KG1 (cell line): Measurements from ENCODE around the gene ESR1.

ENCODE experiments used
- DNase-seq: peaks from one replicate; lab custom pipeline; 2025; lab: John Stamatoyannopoulos, UW

ESR1 gene

GRCh38 chr6:152094992-152095592 lies 287.6 kb downstream of the ESR1 start:
- peak; percentile 19 for DNase-seq

DNA sequence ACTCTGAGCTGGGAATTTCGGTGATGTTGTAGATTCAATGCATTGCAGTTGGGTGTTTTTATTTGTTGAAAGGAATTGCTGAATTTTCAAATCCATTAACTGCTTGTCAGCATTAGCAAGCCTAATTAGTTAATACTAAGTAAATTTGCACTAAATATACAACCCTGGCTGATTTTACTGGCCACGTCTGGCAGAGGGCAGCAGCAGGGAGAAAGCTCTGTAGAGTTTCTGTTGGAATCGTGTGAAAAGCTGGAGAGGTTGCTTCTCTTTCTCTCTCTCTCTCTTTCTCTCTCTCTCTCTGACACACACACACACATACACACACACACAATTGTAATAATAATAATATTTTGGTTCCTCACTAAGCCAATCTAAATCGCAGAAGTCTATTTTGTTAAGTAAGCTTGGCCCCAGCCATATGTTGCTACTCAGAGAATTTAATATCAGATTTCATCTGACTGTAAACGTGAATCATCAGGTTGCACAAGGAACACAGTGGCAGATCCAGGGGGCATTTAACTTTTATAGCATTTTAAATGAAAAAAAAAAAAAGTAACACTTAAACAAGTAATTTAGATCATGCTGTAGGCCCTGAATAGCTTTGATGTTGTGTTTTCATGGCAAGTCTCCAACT lies 289.5 kb downstream of the ESR1 start:
- no peak for DNase-seq

DNA sequence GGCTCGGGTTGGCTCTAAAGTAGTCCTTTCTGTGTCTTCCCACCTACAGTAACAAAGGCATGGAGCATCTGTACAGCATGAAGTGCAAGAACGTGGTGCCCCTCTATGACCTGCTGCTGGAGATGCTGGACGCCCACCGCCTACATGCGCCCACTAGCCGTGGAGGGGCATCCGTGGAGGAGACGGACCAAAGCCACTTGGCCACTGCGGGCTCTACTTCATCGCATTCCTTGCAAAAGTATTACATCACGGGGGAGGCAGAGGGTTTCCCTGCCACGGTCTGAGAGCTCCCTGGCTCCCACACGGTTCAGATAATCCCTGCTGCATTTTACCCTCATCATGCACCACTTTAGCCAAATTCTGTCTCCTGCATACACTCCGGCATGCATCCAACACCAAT lies 291.2 kb downstream of the ESR1 start:
- DNase-seq, result no peak

DNA sequence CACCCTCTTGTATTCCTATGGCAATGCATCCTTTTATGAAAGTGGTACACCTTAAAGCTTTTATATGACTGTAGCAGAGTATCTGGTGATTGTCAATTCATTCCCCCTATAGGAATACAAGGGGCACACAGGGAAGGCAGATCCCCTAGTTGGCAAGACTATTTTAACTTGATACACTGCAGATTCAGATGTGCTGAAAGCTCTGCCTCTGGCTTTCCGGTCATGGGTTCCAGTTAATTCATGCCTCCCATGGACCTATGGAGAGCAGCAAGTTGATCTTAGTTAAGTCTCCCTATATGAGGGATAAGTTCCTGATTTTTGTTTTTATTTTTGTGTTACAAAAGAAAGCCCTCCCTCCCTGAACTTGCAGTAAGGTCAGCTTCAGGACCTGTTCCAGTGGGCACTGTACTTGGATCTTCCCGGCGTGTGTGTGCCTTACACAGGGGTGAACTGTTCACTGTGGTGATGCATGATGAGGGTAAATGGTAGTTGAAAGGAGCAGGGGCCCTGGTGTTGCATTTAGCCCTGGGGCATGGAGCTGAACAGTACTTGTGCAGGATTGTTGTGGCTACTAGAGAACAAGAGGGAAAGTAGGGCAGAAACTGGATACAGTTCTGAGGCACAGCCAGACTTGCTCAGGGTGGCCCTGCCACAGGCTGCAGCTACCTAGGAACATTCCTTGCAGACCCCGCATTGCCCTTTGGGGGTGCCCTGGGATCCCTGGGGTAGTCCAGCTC lies 292.1 kb downstream of the ESR1 start:
- no peak for DNase-seq

DNA sequence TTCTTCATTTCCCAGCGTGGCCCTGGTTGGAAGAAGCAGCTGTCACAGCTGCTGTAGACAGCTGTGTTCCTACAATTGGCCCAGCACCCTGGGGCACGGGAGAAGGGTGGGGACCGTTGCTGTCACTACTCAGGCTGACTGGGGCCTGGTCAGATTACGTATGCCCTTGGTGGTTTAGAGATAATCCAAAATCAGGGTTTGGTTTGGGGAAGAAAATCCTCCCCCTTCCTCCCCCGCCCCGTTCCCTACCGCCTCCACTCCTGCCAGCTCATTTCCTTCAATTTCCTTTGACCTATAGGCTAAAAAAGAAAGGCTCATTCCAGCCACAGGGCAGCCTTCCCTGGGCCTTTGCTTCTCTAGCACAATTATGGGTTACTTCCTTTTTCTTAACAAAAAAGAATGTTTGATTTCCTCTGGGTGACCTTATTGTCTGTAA lies 292.7 kb downstream of the ESR1 start:
- DNase-seq, result no peak

DNA sequence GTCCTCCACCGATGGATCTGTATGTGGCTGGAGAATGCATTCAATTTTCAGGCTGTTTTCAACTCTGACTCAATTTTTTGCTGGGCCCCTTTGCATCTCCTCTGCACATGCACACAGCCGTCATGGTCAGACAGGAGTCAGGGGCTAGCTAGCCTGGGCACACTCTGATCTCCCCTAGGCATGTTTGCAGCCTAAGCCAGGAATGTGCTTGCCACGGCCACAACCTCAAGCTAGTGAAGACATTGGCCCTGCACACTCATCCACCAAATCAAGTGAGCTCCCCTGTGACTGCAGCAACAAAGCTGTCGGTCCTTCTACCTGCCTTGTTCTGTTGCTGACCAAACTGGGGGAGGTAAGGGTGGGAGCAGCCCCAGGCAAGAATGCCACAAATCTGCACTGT lies 300.5 kb downstream of the ESR1 start:
- no peak for DNase-seq

DNA sequence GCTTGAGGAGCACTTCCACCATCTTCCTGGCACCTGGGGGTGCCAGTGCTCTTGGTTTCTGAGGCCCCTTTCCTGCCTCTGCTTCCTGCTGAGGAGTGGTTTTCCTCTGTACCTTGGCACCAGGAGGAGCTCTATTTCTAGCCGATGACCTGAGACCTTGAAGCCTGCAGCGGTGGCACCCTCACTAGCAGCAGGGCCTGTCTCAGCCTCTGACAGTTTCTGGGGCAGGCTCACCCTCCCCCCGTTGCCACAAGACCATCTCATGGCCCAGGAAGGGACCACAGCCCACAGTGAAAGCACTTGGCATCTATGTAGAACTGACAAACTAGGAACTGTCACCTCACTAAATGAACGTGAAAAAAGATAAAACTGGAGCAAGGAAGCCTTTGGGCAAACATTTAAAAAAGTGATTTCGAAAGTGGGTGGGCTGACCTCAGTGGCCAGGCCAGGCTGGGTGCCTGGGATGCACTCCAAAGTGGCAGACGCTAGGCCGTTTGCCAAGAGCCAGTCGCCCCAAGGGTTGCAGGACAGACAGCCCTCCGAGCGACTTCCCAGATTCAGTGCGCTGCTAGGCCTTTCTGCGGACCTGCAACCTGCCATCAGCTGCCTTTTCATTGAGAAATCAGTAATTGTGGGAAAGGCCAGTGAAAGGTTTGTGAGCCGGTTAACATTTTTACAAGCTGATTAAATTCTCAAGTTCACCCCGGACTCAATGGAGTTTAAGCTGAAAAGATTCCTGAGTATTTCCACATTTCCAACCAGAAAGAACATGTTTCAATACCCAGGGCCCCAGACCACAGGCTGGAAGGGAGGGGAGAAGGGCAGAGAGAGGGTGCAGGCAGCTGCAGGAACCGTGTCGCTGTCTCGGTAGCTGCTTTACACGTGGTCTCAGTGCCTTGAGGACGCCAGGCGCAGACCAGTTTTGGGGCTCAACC lies 303.7 kb downstream of the ESR1 start:
- DNase-seq, result no peak

- DNase-seq, result no peak
Observed at GRCh38 chr6:152112491-152113261, 305.2 kb downstream of the ESR1 start.

DNA sequence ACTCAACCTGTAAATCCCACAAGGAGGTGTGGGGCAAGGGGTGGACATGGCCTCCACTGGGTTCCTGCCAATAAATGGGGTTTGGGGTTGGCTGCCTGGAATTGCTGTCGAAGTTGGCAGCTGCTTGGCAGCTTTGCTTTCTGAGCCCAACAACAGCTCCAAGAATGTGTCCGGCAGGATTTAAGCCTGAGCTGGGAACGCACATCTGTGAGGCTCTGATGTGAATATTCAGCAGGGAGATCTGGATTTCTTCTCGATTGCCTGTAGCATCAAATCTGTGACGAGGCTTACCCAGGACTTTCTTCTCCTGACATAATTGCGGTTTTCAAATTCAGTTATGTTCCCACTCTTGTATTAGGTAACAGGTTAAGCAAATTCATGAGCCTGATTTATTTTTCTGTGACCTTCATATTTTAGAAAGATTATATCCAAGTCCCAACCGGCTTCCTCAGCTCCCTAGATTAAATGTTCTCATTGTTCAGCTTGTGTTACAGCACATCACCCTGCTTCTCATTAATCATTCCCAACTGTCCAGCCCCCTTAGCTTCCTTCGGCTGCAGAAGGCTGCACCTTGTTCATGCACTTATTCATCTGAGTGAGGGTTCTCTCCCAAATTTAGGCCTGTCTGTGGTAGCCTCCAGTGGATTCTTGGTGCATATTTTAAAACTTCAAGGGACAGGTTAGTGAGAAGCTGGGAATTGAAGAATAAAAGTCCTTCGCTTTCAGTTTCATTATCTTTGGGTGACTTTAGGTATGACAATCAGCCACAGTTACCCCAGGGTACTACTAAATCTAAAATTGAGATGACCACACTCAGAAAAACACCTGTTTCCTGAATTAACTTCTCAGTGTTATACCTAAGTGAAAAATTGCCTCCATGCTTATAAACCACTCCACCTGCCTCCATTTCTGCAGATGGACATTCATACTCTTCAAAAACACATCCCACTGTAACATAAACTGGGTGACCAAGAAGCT lies 310.0 kb downstream of the ESR1 start:
- DNase-seq, result no peak

DNA sequence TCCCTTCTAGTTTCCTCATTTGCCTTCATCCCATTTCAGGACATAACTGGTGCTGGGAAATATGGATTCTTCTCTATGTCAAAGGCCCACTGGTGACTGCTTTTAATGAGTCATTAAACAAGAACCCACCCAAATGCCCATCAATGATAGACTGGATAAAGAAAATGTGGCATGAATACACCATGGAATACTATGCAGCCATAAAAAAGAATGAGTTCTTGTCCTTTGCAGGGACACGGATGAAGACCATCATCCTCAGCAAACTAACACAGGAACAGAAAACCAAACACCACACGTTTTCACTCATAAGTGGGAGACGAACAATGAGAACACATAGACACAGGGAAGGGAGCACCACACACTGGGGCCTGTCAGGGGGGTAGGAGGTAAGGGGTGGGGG lies 310.7 kb downstream of the ESR1 start:
- no peak for DNase-seq

DNA sequence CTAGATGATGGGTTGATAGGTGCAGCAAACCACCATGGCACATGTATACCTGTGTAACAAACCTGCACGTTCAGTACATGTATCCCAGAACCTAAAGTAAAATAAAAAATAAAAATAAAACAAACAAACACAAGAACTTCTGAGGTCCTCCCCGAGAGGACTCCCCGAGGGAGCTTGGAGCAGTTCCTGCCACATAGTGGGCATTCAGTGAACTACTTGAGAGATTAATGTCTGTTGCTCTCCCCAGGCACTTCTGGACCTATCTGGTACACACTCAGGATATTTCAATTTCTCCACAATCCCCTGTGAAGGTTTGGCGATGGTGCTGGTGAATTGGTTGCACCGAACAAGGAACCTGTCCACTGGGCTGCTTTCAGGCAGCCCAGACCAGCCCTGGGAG lies 311.2 kb downstream of the ESR1 start:
- DNase-seq, result no peak

DNA sequence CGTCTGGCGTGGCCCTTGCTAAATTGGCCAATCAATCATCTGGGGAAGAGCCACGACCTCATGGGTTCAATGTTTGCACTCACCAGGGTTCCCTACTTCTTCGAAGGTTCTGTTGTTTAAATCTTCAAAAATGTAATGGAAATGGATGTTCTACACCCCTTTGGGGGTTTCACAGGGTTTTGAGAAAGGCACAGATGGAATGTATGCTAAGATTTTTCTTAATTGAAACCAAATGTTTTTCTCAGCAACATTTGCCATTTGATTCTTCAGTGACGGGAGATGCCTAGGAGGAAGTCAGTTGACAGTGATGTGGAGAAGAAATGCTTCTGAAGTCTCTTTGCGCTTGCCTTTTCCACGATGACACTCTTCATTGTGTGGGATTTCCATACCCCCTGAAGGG lies 312.3 kb downstream of the ESR1 start:
- DNase-seq, result no peak

- DNase-seq, result no peak
Observed at GRCh38 chr6:152121910-152122309, 314.4 kb downstream of the ESR1 start.

DNA sequence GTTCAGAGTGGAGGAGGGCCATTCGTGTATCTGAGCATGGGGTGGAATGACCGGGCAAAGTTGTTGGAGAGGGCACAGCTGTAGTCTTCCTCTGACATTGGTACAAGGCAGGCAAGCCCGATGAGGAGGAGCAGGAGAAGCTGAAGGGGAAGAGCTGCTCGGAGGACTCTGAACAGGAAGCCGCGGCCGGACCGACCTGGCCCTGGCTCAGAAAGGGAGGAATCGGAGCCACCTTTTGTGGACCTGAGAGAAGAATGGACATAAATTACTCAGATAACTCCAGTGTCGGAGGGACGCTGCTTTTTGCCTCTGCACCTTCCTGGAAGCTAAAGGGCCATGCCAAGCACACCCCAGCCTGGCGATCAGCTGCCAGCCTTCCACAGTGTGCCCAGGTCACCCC lies 315.0 kb downstream of the ESR1 start:
- no peak for DNase-seq

DNA sequence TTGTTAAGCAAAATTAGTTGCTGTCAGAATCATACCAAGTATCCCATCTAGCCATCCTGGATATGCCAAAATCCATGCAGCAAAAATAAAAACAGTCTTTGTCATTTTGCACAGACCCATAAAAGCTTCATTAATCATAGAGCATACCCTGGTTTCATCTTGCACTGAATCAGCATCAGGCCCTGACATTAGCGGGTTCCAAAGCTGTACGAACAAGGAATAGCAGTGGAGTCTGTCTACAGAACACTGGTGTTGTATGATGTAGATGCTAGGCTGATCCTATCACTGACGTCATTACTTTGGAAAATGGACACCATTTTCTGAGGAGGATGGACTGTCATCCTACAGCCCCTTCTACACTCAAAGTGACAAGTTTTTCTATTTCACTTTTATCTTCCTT lies 315.6 kb downstream of the ESR1 start:
- no peak for DNase-seq

DNA sequence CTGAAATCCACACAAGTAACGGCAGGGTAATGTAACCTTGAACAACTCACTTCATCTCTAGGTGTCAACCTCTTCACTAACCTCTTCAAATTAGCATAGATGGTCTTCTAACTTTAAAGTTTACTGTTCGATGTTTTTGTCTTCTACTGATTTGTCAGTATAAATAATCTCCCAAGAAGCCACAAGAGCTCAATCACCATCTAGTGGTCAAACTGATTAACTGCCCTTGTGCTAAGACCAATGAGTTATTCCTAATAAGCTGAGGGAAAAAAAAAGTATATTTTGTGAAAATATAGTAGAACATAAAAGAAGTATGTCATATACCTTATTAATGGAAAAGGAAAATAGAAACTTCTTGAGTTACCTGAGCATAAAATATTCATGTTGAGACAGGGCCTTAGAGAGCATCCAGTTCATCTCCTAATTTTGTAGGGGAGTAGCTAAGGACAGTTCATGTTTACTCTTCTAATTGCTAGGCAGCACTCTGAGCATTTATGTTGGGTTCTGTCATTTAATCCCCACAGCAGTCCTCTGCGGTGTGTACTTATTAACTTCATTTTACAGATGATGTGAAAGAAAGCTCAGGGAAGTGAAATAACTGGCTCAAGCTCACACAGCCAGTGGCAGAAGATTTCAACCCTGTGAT lies 317.1 kb downstream of the ESR1 start:
- DNase-seq, result peak; percentile 26

GRCh38 chr6:152127432-152128165 lies 320.1 kb downstream of the ESR1 start:
- DNase-seq, result no peak

- DNase-seq, result no peak
Observed at GRCh38 chr6:152129691-152130151, 322.2 kb downstream of the ESR1 start.

DNA sequence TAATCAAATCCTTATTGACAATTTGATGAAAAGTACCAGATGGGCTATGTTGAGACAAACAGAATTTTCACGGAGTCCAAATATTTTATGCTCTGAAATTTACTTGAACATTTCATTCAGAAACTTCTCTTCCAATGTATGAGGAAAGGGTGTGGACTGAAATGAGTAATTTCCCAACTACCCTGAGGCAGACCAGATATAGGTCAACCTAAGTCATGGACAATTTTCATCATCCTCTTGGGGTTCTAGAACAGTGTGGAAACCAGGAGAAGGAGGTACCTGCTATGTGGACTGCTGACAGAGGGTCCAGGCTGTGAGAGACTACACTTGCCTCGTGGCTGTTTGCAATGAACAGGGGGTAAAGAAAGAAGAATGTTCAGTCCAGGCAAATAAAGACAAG lies 323.0 kb downstream of the ESR1 start:
- no peak for DNase-seq
